PFSK-1 (cell line): ENCODE data around the gene MLXIPL.

Experiments
- FOXP2 ChIP-seq: optimal IDR thresholded peaks from 2 replicates; pipeline ENCODE3; 2011; ENCODE audit warnings: borderline replicate concordance, control low read depth, inconsistent platforms; ENCODE audit not compliant: insufficient read depth; ENCODE audit errors: extremely low read length, extremely low read depth
- POLR2AphosphoS5 ChIP-seq: IDR thresholded peaks from 2 replicates; pipeline ENCODE4 v1.6.1; 2012; ENCODE audit warnings: low read depth, mild to moderate bottlenecking, control low read depth, low read length, moderate library complexity
- SIN3A ChIP-seq: IDR thresholded peaks from 2 replicates; pipeline ENCODE4 v1.6.1; 2012; ENCODE audit warnings: mild to moderate bottlenecking, low read length, moderate library complexity, borderline replicate concordance; ENCODE audit not compliant: insufficient read depth
- TAF1 ChIP-seq: IDR thresholded peaks from 2 replicates; pipeline ENCODE4 v1.6.1; 2012; ENCODE audit warnings: low read length, control low read depth, borderline replicate concordance; ENCODE audit not compliant: insufficient read depth
- TF ChIP-seq, protein P1 (sequence below), 2 experiments: IDR thresholded peaks; 2 replicates each; pipeline versions ENCODE4 v1.6.1 to v1.8.0; 2011 to 2012; ENCODE audit warnings: low read depth in 2 of 2, low read length in 2 of 2, control low read depth in 1 of 2, inconsistent platforms in 1 of 2, mild to moderate bottlenecking in 1 of 2, moderate library complexity in 1 of 2; ENCODE audit not compliant: insufficient read depth in 1 of 2

MLXIPL gene

DNA sequence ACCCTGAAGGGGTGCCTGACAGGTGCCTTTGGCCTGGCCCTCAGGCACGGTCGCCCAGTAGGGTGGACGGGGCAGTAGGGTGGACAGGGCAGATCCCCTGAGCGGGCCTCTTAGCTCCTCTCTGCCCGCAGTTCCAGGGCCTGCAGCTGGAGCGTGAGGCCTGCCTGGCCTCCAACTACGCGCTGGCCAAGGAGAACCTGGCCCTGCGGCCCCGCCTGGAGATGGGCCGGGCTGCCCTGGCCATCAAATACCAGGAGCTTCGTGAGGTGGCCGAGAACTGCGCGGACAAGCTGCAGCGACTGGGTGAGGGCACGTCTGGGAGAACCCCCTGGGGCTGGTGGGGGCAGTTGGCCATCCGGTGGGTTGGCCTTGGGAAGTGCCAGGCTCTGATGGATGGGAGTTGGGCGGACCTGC lies 45.0 kb upstream of the MLXIPL start:
- TF ChIP-seq FOXP2: no peak
- TF ChIP-seq POLR2AphosphoS5: no peak
- TF ChIP-seq, protein P1, sequence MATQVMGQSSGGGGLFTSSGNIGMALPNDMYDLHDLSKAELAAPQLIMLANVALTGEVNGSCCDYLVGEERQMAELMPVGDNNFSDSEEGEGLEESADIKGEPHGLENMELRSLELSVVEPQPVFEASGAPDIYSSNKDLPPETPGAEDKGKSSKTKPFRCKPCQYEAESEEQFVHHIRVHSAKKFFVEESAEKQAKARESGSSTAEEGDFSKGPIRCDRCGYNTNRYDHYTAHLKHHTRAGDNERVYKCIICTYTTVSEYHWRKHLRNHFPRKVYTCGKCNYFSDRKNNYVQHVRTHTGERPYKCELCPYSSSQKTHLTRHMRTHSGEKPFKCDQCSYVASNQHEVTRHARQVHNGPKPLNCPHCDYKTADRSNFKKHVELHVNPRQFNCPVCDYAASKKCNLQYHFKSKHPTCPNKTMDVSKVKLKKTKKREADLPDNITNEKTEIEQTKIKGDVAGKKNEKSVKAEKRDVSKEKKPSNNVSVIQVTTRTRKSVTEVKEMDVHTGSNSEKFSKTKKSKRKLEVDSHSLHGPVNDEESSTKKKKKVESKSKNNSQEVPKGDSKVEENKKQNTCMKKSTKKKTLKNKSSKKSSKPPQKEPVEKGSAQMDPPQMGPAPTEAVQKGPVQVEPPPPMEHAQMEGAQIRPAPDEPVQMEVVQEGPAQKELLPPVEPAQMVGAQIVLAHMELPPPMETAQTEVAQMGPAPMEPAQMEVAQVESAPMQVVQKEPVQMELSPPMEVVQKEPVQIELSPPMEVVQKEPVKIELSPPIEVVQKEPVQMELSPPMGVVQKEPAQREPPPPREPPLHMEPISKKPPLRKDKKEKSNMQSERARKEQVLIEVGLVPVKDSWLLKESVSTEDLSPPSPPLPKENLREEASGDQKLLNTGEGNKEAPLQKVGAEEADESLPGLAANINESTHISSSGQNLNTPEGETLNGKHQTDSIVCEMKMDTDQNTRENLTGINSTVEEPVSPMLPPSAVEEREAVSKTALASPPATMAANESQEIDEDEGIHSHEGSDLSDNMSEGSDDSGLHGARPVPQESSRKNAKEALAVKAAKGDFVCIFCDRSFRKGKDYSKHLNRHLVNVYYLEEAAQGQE (IDR thresholded peaks at IDR 0.05; ENCODE audit: insufficient read depth in 1 of 2, low read depth in 2 of 2, low read length in 2 of 2): no peak
- no peak for TF ChIP-seq TAF1
- TF ChIP-seq SIN3A: no peak

DNA sequence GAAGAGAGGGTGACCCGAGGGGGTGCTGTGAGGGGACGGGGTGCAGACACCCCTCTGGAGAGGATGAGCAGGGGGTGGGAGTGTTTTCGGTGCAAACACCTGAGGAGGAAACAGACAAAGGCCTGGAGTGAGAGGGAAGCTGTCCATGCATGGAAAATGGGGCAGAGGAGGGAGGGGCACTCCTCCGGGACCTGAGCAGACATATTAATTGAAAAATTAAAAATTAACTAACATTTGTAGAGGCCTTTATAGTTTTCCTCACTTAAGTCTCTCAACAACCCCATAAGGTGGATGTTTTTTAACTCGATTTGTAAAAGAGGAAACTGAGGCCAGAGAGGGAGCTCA lies 44.5 kb upstream of the MLXIPL start:
- TF ChIP-seq SIN3A: no peak
- TF ChIP-seq FOXP2: no peak
- TF ChIP-seq, protein P1 (IDR thresholded peaks at IDR 0.05; ENCODE audit: insufficient read depth in 1 of 2, low read depth in 2 of 2, low read length in 2 of 2): no peak
- no peak for TF ChIP-seq POLR2AphosphoS5
- no peak for TF ChIP-seq TAF1

DNA sequence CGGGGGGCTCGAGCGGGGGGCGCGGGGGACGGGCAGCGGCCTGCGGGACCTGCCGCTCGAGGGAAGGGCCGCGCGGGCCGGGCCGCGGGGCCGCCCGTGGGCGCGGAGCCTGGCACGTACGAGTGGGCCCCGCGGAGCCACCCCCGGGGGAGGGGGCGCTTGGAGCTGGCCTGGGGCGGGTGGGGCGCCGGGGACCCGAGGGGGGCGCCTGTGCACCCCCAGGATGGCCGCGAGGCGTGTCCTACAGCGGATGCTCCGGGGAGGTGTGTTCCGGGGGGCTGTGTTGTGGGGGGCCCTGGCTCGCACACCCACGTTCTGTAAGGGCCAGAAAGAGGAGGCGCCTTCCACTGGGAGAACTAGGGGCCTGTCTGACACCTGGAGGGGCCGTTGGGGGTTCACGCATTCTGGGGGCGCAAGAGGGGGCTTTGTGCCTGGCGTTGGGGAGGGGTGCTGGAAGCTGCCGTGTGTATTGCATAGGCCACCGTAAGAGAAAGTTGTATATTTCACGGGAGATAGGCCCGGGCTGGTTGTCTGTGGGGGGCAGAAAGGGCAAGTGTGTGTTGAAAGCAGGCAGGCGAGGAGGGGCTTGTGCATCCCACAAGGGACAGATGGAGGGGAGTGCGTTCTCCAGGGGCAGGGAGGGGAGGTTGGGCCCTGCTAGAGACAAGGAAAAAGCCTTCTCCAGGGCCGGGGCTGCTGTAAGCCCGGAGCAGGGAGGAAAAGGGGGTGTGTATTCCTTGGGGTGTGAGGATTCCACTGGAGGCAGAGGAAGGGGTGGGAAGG lies 44.0 kb upstream of the MLXIPL start:
- TF ChIP-seq SIN3A: no peak

- TF ChIP-seq SIN3A: peak; percentile 80; the same call in 1 of the 2 replicates
- TF ChIP-seq, protein P1 (IDR thresholded peaks at IDR 0.05; ENCODE audit: insufficient read depth in 1 of 2, low read depth in 2 of 2, low read length in 2 of 2): no peak
- no peak for TF ChIP-seq POLR2AphosphoS5
Measured at GRCh38 chr7:73667344-73668102, 43.2 kb upstream of the MLXIPL start, which contains the start of gene VPS37D. Gene VPS37D (plus strand): TSS chr7:73667831. CDS start chr7:73667959, 128 bp downstream.

DNA sequence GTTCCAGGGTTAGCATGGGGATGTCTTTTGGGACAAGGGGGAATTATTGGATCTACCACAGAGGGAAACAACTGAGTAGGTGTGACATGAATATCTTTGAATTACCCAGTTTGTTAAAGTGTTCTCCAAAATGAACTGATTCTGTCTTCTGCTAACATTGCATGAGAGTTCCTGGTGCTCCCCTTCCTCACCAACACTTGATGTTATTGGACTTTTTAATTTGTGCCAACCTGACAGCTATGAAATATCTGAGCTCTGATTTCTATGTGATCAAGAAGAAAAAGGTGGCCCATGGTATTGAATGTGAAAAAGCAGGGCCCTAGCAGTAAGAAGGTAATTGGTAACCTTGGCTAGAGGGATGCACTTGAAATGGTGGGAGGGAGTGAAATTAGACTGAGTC lies 38.7 kb upstream of the MLXIPL start:
- TF ChIP-seq FOXP2: no peak
- no peak for TF ChIP-seq POLR2AphosphoS5
- no peak for TF ChIP-seq TAF1
- TF ChIP-seq, protein P1 (IDR thresholded peaks at IDR 0.05; ENCODE audit: insufficient read depth in 1 of 2, low read depth in 2 of 2, low read length in 2 of 2): no peak
- no peak for TF ChIP-seq SIN3A
